Mononuclear cell (primary cell): ENCODE results near the gene YWHAG. TPM values are rescaled to one million over a fixed set of nuclear protein-coding genes. Genes with fewer than 3 reads are reported as not detected.
"Not testable (repeated sequence)": the region's sequence is repeated elsewhere in the genome, so short reads cannot be mapped to it uniquely, and the experiment has no call there.

Experiments
- H3K27me3 ChIP-seq: 2 replicates; pipeline ENCODE4 v1.6.0; 2011; ENCODE audit warnings: low read length, control low read depth; ENCODE audit not compliant: insufficient read depth
- H3K4me1 ChIP-seq: 2 replicates; pipeline ENCODE4 v1.5.1; 2011; ENCODE audit warnings: mild to moderate bottlenecking, low read length, control low read depth; ENCODE audit not compliant: insufficient read depth
- H3K4me3 ChIP-seq: 2 replicates; pipeline ENCODE4 v1.5.1; 2011; ENCODE audit warnings: mild to moderate bottlenecking, low read length, moderate library complexity
- H3K9me3 ChIP-seq: 2 replicates; pipeline ENCODE4 v1.5.1; 2011; ENCODE audit warnings: low read depth, mild to moderate bottlenecking, control low read depth, low read length
- total RNA-seq: library from RNA; depleted of rRNA; stranded (reverse); fragments of >200 nt; gene quantifications from one replicate; pipeline ENCODE4 v1.2.3, GENCODE V29; 2012

The YWHAG gene
- total RNA-seq, 1 donor: 23.5 TPM

DNA sequence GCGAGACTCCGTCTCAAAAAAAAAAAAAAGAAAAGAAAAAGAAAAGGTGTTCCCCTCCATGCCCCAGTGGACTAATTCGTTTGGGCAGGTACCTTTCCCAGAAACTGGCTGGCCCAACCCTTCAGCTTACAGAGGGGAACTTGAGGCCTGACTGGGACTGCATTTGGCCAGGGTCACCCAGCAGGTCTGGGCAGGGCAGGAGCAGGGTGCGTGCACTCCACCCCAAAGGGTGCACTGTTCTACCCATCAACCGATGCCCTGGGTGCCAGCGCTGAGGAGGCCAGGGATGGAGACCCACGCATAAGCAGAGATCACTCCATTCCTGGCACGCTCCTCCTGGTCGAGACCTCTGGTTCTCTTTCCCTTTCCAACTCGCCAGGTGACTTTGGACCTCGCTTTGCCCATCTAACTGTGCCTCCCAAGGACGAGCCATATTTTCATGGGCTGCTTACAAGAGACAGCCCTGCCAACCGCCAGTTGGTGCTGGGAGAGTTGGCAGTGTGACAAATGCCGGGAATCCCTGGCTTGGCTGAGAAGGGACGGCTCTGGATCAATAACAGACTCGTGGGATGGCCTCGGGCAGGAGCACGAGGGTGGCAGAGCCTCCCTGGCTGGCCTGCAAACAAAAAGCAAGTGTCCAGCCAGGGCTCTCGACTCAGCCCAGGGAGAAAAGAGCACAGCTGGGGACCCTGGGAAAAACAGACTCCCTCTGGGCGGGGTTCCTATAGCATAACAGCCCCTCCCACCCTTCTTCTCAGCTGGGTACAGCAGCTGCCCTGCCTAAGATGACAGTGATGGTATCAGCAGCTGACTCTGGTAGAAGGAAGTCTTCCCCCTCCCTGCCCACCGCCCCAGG is 48.5 kb downstream of the YWHAG start:
- Histone ChIP-seq H3K4me3 (no peak overlapping the region), H3K9me3 (no peaks in the 10 kb centered on the region), H3K4me1 (peaks cover 7% of the 10 kb centered on the region), H3K27me3 (no peaks in the 10 kb centered on the region)

GRCh38 chr7:76309341-76310101 is 49.3 kb downstream of the YWHAG start:
- not testable (repeated sequence) for H3K9me3 ChIP-seq, H3K4me1 ChIP-seq, H3K4me3 ChIP-seq, H3K27me3 ChIP-seq

- H3K4me3 ChIP-seq, H3K9me3 ChIP-seq, H3K27me3 ChIP-seq, H3K4me1 ChIP-seq: not testable (repeated sequence)
These were observed 49.9 kb downstream of the YWHAG start for GRCh38 chr7:76308874-76309273.

GRCh38 chr7:76304888-76305375 is 53.9 kb downstream of the YWHAG start:
- peaks cover 20% of the 10 kb centered on the region for H3K4me1 ChIP-seq
- no peak overlapping the region for H3K4me3 ChIP-seq
- no peaks in the 10 kb centered on the region for H3K9me3 ChIP-seq
- H3K27me3 ChIP-seq: no peaks in the 10 kb centered on the region

GRCh38 chr7:76303202-76304147 is 55.3 kb downstream of the YWHAG start:
- Histone ChIP-seq H3K27me3 (no peaks in the 10 kb centered on the region), H3K4me3 (peak overlapping the region; percentile 47), H3K9me3 (no peaks in the 10 kb centered on the region), H3K4me1 (peaks cover 20% of the 10 kb centered on the region)

GRCh38 chr7:76302347-76303201 is 56.2 kb downstream of the YWHAG start, which contains the start of gene HSPB1:
HSPB1 (plus strand) TSS chr7:76302673; CDS start chr7:76302713, 40 bp downstream.
- Histone ChIP-seq H3K9me3 (no peaks in the 10 kb centered on the region), H3K27me3 (no peaks in the 10 kb centered on the region), H3K4me1 (peaks cover 20% of the 10 kb centered on the region), H3K4me3 (peak within 1 kb of the TSS; percentile 47)

- Histone ChIP-seq H3K27me3 (no peaks in the 10 kb centered on the region), H3K4me1 (peaks cover 20% of the 10 kb centered on the region), H3K9me3 (no peaks in the 10 kb centered on the region), H3K4me3 (no peak overlapping the region)
These were observed 57.8 kb downstream of the YWHAG start for GRCh38 chr7:76301000-76301399.

DNA sequence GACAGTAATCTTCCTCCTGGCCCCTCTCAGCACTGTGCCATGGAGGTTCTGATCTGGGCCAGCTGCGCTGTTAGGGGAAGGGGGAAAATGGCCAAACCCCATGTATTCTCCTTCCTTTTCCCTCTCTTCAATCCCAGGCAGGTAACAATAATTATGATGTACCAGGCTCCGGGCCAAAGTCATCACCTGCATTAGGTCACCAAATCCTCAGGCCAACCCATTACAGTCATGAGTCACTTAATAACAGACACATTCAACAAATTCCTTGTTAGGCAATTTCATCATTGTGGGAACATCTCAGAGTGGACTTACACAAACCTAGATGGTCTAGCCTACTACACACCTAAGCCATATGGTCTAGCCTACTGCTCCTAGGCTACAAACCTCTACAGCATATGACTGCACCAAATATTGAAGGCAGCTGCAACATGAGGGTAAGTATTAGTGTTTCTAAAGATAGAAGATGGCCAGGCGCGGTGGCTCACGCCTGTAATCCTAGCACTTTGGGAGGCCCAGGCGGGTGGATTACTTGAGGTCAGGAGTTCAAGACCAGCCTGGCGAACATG is 58.5 kb downstream of the YWHAG start:
- H3K27me3 ChIP-seq: no peaks in the 10 kb centered on the region

GRCh38 chr7:76296743-76297740 is 61.7 kb downstream of the YWHAG start:
- Histone ChIP-seq H3K4me3 (no peak overlapping the region), H3K27me3 (no peaks in the 10 kb centered on the region), H3K9me3 (no peaks in the 10 kb centered on the region), H3K4me1 (peaks cover 18% of the 10 kb centered on the region)

More for the DNA sequence above, 58.5 kb downstream of the YWHAG start:
- Histone ChIP-seq H3K9me3 (no peaks in the 10 kb centered on the region), H3K4me3 (no peak overlapping the region), H3K4me1 (peaks cover 20% of the 10 kb centered on the region)

- H3K4me3 ChIP-seq: no peak overlapping the region
- H3K27me3 ChIP-seq: no peaks in the 10 kb centered on the region
- H3K4me1 ChIP-seq: peaks cover 25% of the 10 kb centered on the region
- H3K9me3 ChIP-seq: no peaks in the 10 kb centered on the region
These were observed 64.3 kb downstream of the YWHAG start for GRCh38 chr7:76294344-76295024.

GRCh38 chr7:76293407-76293901 is 65.3 kb downstream of the YWHAG start:
- Histone ChIP-seq H3K4me3 (no peak overlapping the region), H3K9me3 (no peaks in the 10 kb centered on the region), H3K27me3 (no peaks in the 10 kb centered on the region), H3K4me1 (peaks cover 25% of the 10 kb centered on the region)

DNA sequence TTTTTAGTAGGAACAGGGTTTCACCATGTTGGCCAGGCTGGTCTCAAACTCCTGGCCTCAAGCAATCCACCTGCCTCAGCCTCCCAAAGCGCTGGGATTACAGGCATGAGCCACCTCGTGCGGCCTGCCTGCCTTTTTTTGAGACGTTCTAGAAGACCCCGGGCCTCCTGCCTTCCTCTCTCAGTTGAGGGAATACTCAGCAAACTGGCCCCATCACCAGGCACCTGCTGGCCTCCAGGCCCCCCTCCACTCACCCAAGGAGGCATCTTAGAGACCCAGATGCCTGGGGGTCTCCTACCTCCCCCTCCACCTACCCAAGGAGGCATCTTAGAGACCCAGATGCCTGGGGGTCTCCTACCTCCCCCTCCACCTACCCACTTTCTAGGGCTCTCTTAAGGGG is 65.9 kb downstream of the YWHAG start:
- not testable (repeated sequence) for H3K27me3 ChIP-seq, H3K9me3 ChIP-seq, H3K4me3 ChIP-seq
- peaks cover 25% of the 10 kb centered on the region for H3K4me1 ChIP-seq
